Esophagus squamous epithelium (tissue), 5 donors: ENCODE measurements around the gene TSSK2. TPM values are rescaled to one million over a fixed set of nuclear protein-coding genes. Genes with fewer than 3 reads are reported as not detected.

Experiments
- DNase-seq: peaks from one replicate; lab custom pipeline; 2025; lab: John Stamatoyannopoulos, UW
- H3K27ac ChIP-seq, 4 donors: fragments of 200-600 bp; sonication (generic); one replicate each; pipeline ENCODE4 v1.5.1; 2016 to 2019; ENCODE audit warnings: mild to moderate bottlenecking in 1 of 4
- H3K27me3 ChIP-seq, 4 donors: fragments of 200-600 bp; sonication (generic); 1 replicate in 3 of 4; 2 replicates in 1 of 4; pipeline versions ENCODE4 v1.5.1 to v1.6.0; 2017 to 2021; ENCODE audit warnings: antibody characterized with exemption in 1 of 4
- H3K36me3 ChIP-seq, 3 donors: fragments of 200-600 bp; sonication (generic); one replicate each; pipeline ENCODE4 v1.5.1; 2016 to 2019
- H3K4me1 ChIP-seq, 3 donors: fragments of 200-600 bp; sonication (generic); one replicate each; pipeline ENCODE4 v1.5.1; 2017 to 2019
- H3K4me3 ChIP-seq, 4 donors: fragments of 200-600 bp; sonication (generic); 1 replicate in 3 of 4; 2 replicates in 1 of 4; pipeline ENCODE4 v1.5.1; 2016 to 2019; ENCODE audit warnings: mild to moderate bottlenecking in 2 of 4, moderate library complexity in 1 of 4
- H3K9me3 ChIP-seq, 3 donors: fragments of 200-600 bp; sonication (generic); one replicate each; pipeline ENCODE4 v1.5.1; 2016 to 2019
- POLR2A ChIP-seq, 4 donors: fragments of 450-650 bp; IDR thresholded peaks; one replicate each; pipeline ENCODE4 v1.6.1; 2017; ENCODE audit warnings: antibody characterized with exemption in 4 of 4, mild to moderate bottlenecking in 4 of 4, moderate library complexity in 3 of 4
- WGBS, 2 donors: methylation state at CpG; one replicate each; pipeline ENCODE4 v1.1.5; 2018; 5-methylcytosine and 5-hydroxymethylcytosine counted together
- intact Hi-C: fragments of 100-400 bp; cut with DNase I; formaldehyde crosslinking; loops from one replicate; pipeline ENCODE4 v1.15.0; 2022
- total RNA-seq, 4 donors: library from RNA; depleted of rRNA; stranded (reverse); fragments of >200 nt; gene quantifications; one replicate each; pipeline ENCODE4 v1.1.0, GENCODE V29; 2016
- TF ChIP-seq, protein P1 (sequence below), 6 experiments: fragments of 450-650 bp in 4 of 6; fragments of 200-600 bp in 2 of 6; sonication (generic) in 2 of 6; IDR thresholded peaks; one replicate each; pipeline ENCODE4 v1.5.1; 2016 to 2019; ENCODE audit warnings: antibody characterized with exemption in 6 of 6, mild to moderate bottlenecking in 4 of 6, moderate library complexity in 4 of 6
- donor health status: DM: yes; HTN: yes; CAD: no.

The TSSK2 gene
- total RNA-seq, 4 donors from 2014 or later, result 0.18 TPM; not detected in 3

DNA sequence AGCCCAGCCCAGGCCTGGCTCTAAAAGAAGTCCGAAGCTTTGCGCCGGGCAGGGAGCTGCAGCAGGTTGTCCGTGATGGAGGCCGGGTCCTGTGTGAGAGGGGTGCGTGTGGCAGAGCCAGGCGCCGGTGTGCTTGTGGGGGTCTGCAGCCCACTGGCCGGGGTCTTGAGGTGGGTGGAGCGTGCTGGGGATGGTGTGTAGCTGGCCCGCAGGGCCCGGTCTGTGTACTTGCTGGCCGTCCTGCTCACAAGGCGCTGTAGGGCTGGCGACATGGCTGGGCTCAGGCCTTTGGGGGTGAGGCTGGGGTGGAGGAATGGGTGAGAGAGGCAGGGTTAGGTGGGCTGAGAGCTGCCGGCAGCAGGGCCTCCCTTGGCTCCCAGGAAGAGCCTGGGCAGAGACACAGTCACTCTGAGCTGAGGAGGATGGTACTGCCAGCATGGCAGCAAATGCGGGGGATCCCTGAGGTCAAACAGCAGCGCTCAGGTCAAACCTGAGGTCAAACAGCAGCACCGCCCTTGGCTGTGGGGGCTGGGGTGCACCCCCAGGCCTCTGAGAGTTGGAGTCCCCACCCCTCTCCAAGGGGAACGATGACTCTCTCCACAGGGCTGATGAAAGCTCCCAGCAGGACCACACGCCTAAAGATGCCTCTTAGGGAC is 3.2 kb downstream of the TSSK2 start:
- WGBS, 2 donors, result 86 to 95% methylated on average over 8 to 12 of the region's 21 CpGs
- Histone ChIP-seq H3K36me3 (peaks cover 45 to 80% (median 46%) of the 10 kb centered on the region in 3 donors), H3K27me3 (no peaks in the 10 kb centered on the region), H3K27ac (no peak overlapping the region), H3K4me3 (no peak overlapping the region), H3K4me1 (peaks cover 4 to 20% (median 7%) of the 10 kb centered on the region in 3 donors), H3K9me3 (no peaks in the 10 kb centered on the region)
- intact Hi-C loops, result no loop called here
- TF ChIP-seq, protein P1, sequence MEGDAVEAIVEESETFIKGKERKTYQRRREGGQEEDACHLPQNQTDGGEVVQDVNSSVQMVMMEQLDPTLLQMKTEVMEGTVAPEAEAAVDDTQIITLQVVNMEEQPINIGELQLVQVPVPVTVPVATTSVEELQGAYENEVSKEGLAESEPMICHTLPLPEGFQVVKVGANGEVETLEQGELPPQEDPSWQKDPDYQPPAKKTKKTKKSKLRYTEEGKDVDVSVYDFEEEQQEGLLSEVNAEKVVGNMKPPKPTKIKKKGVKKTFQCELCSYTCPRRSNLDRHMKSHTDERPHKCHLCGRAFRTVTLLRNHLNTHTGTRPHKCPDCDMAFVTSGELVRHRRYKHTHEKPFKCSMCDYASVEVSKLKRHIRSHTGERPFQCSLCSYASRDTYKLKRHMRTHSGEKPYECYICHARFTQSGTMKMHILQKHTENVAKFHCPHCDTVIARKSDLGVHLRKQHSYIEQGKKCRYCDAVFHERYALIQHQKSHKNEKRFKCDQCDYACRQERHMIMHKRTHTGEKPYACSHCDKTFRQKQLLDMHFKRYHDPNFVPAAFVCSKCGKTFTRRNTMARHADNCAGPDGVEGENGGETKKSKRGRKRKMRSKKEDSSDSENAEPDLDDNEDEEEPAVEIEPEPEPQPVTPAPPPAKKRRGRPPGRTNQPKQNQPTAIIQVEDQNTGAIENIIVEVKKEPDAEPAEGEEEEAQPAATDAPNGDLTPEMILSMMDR (IDR thresholded peaks at IDR 0.05), result no peak
- TF ChIP-seq POLR2A (IDR thresholded peaks at IDR 0.05), result no peak
- DNase-seq, result no peak

DNA sequence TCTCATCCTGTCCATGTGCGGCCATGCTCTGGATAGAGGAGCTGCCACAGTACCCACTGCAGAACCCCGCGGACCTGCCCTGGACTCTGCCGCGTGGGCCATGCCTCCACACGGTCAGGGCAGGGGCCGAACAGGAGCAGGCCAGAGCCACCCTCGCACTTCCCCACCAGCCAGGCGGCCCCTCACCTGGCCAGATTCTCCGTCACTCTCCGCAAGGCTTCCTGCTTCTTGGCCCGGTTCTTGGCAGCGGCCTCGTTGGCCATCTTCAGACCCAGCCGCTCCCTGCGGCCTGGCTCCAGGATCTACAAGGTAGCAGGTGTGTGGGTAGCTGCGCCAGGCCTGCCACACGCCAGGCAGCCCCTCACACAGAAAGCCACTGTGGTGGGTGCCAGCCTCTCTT is 3.8 kb downstream of the TSSK2 start:
- no peak for TF ChIP-seq POLR2A (IDR thresholded peaks at IDR 0.05)
- TF ChIP-seq, protein P1 (IDR thresholded peaks at IDR 0.05), result no peak

DNA sequence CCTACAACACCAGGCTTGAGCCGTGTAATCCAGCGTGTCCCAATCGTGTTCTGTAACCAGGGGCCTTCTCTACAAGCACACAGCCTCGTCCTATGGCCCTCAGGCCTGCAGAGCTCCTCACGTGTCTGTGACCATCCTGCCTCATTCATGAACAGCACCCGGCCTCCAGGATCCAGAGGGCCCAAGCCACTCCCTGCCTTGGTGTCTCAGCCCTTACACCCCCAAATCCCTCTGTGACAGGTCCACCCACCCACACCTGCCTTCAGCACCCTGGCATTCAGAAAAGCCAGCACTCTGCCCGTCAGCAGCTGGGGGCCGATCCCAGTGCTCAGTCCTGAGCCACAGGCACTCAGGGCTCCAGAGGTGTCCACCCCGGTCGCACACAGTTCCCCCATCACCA is 5.8 kb downstream of the TSSK2 start:
- H3K27ac ChIP-seq, result no peak overlapping the region
- no peaks in the 10 kb centered on the region for H3K9me3 ChIP-seq
- no peak for DNase-seq
- TF ChIP-seq, protein P1 (IDR thresholded peaks at IDR 0.05), result no peak
- no peak for TF ChIP-seq POLR2A (IDR thresholded peaks at IDR 0.05)
- H3K27me3 ChIP-seq, result no peaks in the 10 kb centered on the region
- no peak overlapping the region for H3K4me3 ChIP-seq
- WGBS, 2 donors, result 92% methylated on average over 9 of the region's 10 CpGs; no CpG with 5 or more reads in 1 of the 2 donors
- intact Hi-C loops, result no loop called here
- H3K36me3 ChIP-seq, result peaks cover 57 to 100% (median 66%) of the 10 kb centered on the region in 3 donors
- no peaks in the 10 kb centered on the region for H3K4me1 ChIP-seq

More for the DNA sequence above, 3.8 kb downstream of the TSSK2 start:
- Histone ChIP-seq H3K36me3 (peaks cover 50 to 85% (median 51%) of the 10 kb centered on the region in 3 donors), H3K27me3 (no peaks in the 10 kb centered on the region), H3K27ac (no peak overlapping the region), H3K9me3 (no peaks in the 10 kb centered on the region), H3K4me1 (peaks cover 0 to 14% (median 4%) of the 10 kb centered on the region in 3 donors), H3K4me3 (no peak overlapping the region)
- intact Hi-C loops, result no loop called here
- 94% methylated on average over 10 to 16 of the region's 18 CpGs for WGBS, 2 donors
- no peak for DNase-seq

DNA sequence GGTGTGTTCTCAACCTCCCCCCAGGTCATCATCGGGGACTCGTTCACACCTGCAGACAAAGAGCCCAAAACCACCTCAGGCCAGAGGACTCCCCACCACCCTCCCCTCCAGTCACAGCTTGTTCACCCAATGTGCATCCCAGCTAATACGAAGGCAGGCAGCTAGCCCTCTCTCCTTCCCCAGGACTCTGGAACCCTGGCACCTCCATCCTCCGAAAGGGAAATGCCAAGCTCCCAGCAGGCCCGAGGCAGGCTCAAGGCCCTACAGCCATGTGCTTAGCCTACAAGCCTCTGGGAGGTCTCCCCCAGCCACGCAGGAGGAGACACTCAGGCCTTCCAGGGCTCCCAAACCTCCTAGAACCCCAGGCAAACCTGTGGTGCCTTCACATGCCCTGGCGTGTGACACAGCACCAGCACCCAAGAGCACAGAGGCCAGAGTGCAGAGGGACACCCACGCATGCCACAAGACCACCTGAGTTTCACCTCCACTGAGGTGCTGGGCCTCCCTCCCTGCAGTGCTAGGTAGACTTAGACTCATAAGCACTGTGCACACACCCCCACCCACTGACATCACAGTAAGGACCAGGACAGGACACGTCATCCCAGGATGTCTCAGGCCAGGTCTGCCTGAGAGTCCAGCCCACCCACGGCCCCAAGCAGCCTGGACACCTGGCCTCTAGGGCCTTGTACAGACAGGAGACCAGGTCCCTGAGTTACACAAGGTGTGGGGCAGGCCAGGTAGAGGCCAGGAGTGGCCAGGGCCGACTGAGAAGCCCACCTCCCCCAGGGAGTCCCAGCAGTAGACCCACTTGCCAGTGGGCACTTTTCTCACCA is 6.5 kb downstream of the TSSK2 start:
- H3K36me3 ChIP-seq, result peaks cover 57 to 100% (median 73%) of the 10 kb centered on the region in 3 donors
- no peaks in the 10 kb centered on the region for H3K27me3 ChIP-seq
- H3K4me3 ChIP-seq, result no peak overlapping the region
- intact Hi-C loops, result no loop called here
- TF ChIP-seq, protein P1 (IDR thresholded peaks at IDR 0.05), result no peak
- no peak for TF ChIP-seq POLR2A (IDR thresholded peaks at IDR 0.05)
- H3K9me3 ChIP-seq, result no peaks in the 10 kb centered on the region
- no peaks in the 10 kb centered on the region for H3K4me1 ChIP-seq
- 95 to 100% methylated on average over 1 to 6 of the region's 11 CpGs for WGBS, 2 donors
- no peak overlapping the region for H3K27ac ChIP-seq
- no peak for DNase-seq
